OCI-LY7 (cell line): ENCODE data around the gene SLC22A1.

ENCODE experiments used
- CTCF ChIP-seq: fragments of 200-600 bp; sonication (generic); conservative IDR thresholded peaks from 2 replicates; pipeline ENCODE4 v1.5.1; 2014; ENCODE audit warnings: mild to moderate bottlenecking, antibody characterized with exemption, low read length, moderate library complexity, mixed read lengths
- EZH2phosphoT487 ChIP-seq: fragments of 200-600 bp; sonication (generic); IDR thresholded peaks from 2 replicates; pipeline ENCODE4 v1.6.1; 2018; ENCODE audit warnings: low read depth, borderline replicate concordance, mild to moderate bottlenecking, mixed run types, antibody characterized with exemption, low read length, moderate library complexity, mixed read lengths

- TF ChIP-seq CTCF (no peak), EZH2phosphoT487 (no peak)
Measured at GRCh38 chr6:160115421-160115820, 6.2 kb upstream of the SLC22A1 start.
